Astrocyte (in vitro differentiated cells and primary cell): ENCODE measurements around the gene ADAMTS17.

ENCODE experiments used
- CTCF ChIP-seq: IDR thresholded peaks from 2 replicates; pipeline ENCODE4 v1.5.1; 2011; ENCODE audit warnings: low read depth, mild to moderate bottlenecking, inconsistent platforms, low read length, moderate library complexity; ENCODE audit not compliant: insufficient read depth
- EZH2 ChIP-seq: IDR thresholded peaks from 2 replicates; pipeline ENCODE4 v1.6.1; 2012; ENCODE audit warnings: mild to moderate bottlenecking, low read length, inconsistent platforms; ENCODE audit not compliant: insufficient read depth

DNA sequence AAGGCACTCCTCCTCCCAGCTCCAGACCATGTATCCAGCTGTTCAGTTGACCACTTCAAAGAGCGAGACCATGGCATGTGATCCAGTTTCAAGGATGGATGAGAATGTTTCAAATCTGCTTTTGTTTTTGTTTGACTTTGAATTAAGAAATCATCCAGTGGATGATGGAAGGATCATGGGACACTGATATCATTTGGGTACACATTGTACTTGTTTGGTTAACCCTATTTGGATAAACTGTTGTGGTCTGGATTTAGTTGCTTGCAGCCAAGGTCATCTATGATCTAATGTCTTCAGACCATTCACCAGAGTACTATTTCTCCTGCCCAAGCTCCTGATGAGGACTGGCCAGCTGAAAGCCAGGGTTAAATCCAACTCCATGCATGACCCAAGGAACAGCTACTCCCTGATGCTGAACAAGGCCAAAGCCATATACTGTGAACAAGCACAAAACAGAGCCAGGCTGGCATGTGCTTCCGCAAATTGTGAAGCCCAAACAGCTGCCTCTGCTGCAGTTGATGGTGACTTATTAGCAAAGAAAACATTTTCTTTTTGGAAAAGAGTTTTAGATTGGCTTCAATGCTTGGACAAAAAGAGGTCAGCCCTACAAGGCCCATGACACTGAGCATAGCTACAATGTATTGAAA lies 5.2 kb upstream of the ADAMTS17 start:
- TF ChIP-seq CTCF (no peak), EZH2 (no peak)
